Mesendoderm (in vitro differentiated cells): ENCODE results near the gene ZNF3.

Source experiments
- DNase-seq: peaks from one replicate; pipeline ENCODE4 v3.0.0; 2013
- H2AK5ac ChIP-seq: 2 replicates; pipeline ENCODE4 v1.6.1; 2013; ENCODE audit warnings: low read length, inconsistent platforms
- H2BK120ac ChIP-seq: 2 replicates; pipeline ENCODE4 v1.6.1; 2013; ENCODE audit warnings: low read depth, mild to moderate bottlenecking, low read length, moderate library complexity, mixed read lengths
- H2BK15ac ChIP-seq: replicated peaks from 2 replicates; pipeline ENCODE4 v1.6.1; 2013; ENCODE audit warnings: low read depth, mild to moderate bottlenecking, moderate library complexity
- H2BK5ac ChIP-seq: 2 replicates; pipeline ENCODE4 v1.6.1; 2013; ENCODE audit warnings: low read length, inconsistent platforms
- H3K18ac ChIP-seq: 2 replicates; pipeline ENCODE4 v1.6.1; 2013; ENCODE audit warnings: mild to moderate bottlenecking, low read length, mixed read lengths
- H3K23ac ChIP-seq: one replicate; pipeline ENCODE4 v1.6.1; 2013; ENCODE audit warnings: low read length
- H3K27ac ChIP-seq: 2 replicates; pipeline ENCODE4 v1.5.1; 2013; ENCODE audit warnings: low read depth, mild to moderate bottlenecking, inconsistent platforms, low read length, moderate library complexity
- H3K27me3 ChIP-seq: 2 replicates; pipeline ENCODE4 v1.6.1; 2013; ENCODE audit warnings: low read length, control low read depth, mild to moderate bottlenecking, inconsistent platforms; ENCODE audit not compliant: insufficient read depth, poor library complexity
- H3K36me3 ChIP-seq: 2 replicates; pipeline ENCODE4 v1.6.1; 2013; ENCODE audit warnings: low read length, inconsistent platforms; ENCODE audit not compliant: control insufficient read depth, insufficient read depth
- H3K4ac ChIP-seq: one replicate; pipeline ENCODE4 v1.6.1; 2013; ENCODE audit warnings: low read depth, mild to moderate bottlenecking, low read length, moderate library complexity
- H3K4me1 ChIP-seq: 2 replicates; pipeline ENCODE4 v1.6.1; 2013; ENCODE audit warnings: low read depth, low read length, inconsistent platforms; ENCODE audit not compliant: control insufficient read depth
- H3K4me2 ChIP-seq: 2 replicates; pipeline ENCODE4 v1.6.1; 2013; ENCODE audit warnings: low read length
- H3K4me3 ChIP-seq: 2 replicates; pipeline ENCODE4 v1.5.1; 2013; ENCODE audit warnings: mild to moderate bottlenecking, low read length
- H3K56ac ChIP-seq: one replicate; pipeline ENCODE4 v1.6.1; 2013; ENCODE audit warnings: low read length
- H3K79me1 ChIP-seq: 2 replicates; pipeline ENCODE4 v1.6.1; 2013; ENCODE audit warnings: low read length, inconsistent platforms
- H3K79me2 ChIP-seq: 2 replicates; pipeline ENCODE4 v1.6.1; 2013; ENCODE audit warnings: mild to moderate bottlenecking, low read length; ENCODE audit not compliant: control insufficient read depth, insufficient read depth
- H3K9ac ChIP-seq: 2 replicates; pipeline ENCODE4 v1.6.1; 2013; ENCODE audit warnings: low read length, inconsistent platforms
- H4K5ac ChIP-seq: one replicate; pipeline ENCODE4 v1.6.1; 2013; ENCODE audit warnings: low read length
- H4K8ac ChIP-seq: one replicate; pipeline ENCODE4 v1.6.1; 2013; ENCODE audit warnings: low read depth, mild to moderate bottlenecking, control low read depth, low read length, moderate library complexity
- WGBS: extraction: QIAGEN DNeasy Blood & Tissue Kit; methylation state at CpG from one replicate; pipeline ENCODE4 v1.1.7; 2013; ENCODE audit warnings: low lambda C conversion rate, missing lambda C conversion rate; ENCODE audit not compliant: insufficient coverage; ENCODE audit errors: extremely low coverage; 5-methylcytosine and 5-hydroxymethylcytosine counted together

ZNF3 gene

DNA sequence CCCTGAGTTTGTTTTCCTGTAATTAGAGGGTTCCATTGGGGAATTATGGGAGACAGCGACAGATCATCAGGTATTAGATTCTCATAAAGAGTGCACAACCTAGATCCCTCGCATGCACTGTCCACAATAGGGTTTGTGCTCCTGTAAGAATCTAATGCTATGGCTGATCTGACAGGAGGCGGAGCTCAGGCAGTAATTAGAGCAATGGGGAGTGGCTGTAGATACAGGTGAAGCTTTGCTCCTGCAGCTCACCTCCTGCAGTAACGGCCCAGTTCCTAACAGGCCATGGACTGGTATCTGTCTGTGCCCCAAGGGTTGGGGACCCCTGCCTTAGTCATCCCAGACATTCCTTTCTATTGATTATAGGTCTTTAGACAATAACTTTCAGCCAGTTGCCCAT is 32.8 kb downstream of the ZNF3 start:
- no CpG with 5 or more reads among the region's 4 CpGs for WGBS
- no peak overlapping the region for H3K4me2 ChIP-seq
- no peak overlapping the region for H2BK5ac ChIP-seq
- H3K56ac ChIP-seq, result no peak overlapping the region
- H3K23ac ChIP-seq, result no peak overlapping the region
- no peaks in the 10 kb centered on the region for H3K4me1 ChIP-seq
- H2BK15ac ChIP-seq, result no peak overlapping the region
- H3K27me3 ChIP-seq, result no peaks in the 10 kb centered on the region
- H3K4ac ChIP-seq, result no peak overlapping the region
- no peak overlapping the region for H3K27ac ChIP-seq
- no peak overlapping the region for H3K9ac ChIP-seq
- no peak overlapping the region for H4K8ac ChIP-seq
- no peaks in the 10 kb centered on the region for H3K36me3 ChIP-seq
- no peak overlapping the region for H2BK120ac ChIP-seq
- H4K5ac ChIP-seq, result no peak overlapping the region
- H2AK5ac ChIP-seq, result no peak overlapping the region
- no peak for DNase-seq
- H3K4me3 ChIP-seq, result no peak overlapping the region
- H3K18ac ChIP-seq, result no peak overlapping the region
- H3K79me2 ChIP-seq, result peaks cover 6% of the 10 kb centered on the region
- peaks cover 4% of the 10 kb centered on the region for H3K79me1 ChIP-seq

DNA sequence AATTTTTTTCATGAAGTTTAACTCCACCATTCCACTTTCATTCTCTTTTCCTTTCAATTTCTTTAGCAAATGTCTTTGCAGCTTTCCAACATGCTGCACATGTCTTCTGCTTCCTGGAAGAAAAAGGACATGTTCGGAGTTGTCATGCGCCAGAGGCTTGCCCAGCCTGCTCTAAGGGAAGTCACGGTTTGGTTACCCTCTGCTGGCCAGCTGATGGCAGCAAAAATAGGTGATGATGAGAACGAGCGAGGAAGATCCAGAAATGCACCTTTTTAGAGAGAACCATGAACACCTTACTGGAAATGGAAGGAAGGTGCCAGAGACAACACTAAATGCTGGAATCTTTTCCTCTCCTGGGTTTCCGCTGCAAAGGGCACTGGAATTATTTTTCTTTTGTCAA is 36.8 kb downstream of the ZNF3 start:
- Histone ChIP-seq H3K23ac (no peak overlapping the region), H3K9ac (no peak overlapping the region), H3K79me2 (no peaks in the 10 kb centered on the region), H2BK15ac (no peak overlapping the region), H3K79me1 (no peaks in the 10 kb centered on the region), H3K18ac (no peak overlapping the region), H3K4me1 (no peaks in the 10 kb centered on the region), H2BK5ac (no peak overlapping the region), H2BK120ac (no peak overlapping the region), H2AK5ac (no peak overlapping the region), H3K4me3 (no peak overlapping the region), H3K4me2 (no peak overlapping the region), H3K36me3 (no peaks in the 10 kb centered on the region), H3K4ac (no peak overlapping the region), H3K27ac (no peak overlapping the region), H3K27me3 (no peaks in the 10 kb centered on the region), H4K8ac (no peak overlapping the region), H4K5ac (no peak overlapping the region), H3K56ac (no peak overlapping the region)
- no CpG with 5 or more reads among the region's 6 CpGs for WGBS
- no peak for DNase-seq

DNA sequence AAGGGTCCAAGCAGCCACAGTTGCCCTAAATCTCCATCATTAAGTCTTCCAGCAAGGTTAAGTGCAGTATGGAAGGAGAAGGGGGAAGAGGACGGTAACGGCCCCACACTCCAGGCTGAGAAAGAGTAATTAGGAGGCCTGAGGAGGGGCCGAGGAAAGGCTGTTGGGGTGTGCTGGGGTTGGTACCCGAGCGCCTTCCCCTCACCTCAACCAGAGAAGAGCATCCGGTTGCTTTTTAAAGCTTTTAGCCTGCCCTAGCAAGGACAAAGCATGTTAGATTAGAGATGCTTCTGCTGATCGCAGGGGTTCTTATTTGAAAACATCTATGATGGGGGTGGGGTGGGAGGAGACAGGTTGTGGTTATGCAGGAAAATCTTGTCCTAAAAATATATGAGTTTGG is 40.9 kb downstream of the ZNF3 start:
- Histone ChIP-seq H4K5ac (no peak overlapping the region), H3K79me1 (no peaks in the 10 kb centered on the region), H2BK120ac (no peak overlapping the region), H3K4me3 (no peak overlapping the region), H2AK5ac (no peak overlapping the region), H3K27ac (no peak overlapping the region), H3K56ac (no peak overlapping the region), H4K8ac (no peak overlapping the region), H3K27me3 (no peaks in the 10 kb centered on the region), H3K18ac (no peak overlapping the region), H2BK5ac (no peak overlapping the region), H3K4me2 (no peak overlapping the region), H3K9ac (no peak overlapping the region), H3K4ac (no peak overlapping the region), H3K4me1 (no peaks in the 10 kb centered on the region), H3K23ac (no peak overlapping the region), H2BK15ac (no peak overlapping the region), H3K79me2 (no peaks in the 10 kb centered on the region), H3K36me3 (no peaks in the 10 kb centered on the region)
- no peak for DNase-seq
- no CpG with 5 or more reads among the region's 7 CpGs for WGBS

DNA sequence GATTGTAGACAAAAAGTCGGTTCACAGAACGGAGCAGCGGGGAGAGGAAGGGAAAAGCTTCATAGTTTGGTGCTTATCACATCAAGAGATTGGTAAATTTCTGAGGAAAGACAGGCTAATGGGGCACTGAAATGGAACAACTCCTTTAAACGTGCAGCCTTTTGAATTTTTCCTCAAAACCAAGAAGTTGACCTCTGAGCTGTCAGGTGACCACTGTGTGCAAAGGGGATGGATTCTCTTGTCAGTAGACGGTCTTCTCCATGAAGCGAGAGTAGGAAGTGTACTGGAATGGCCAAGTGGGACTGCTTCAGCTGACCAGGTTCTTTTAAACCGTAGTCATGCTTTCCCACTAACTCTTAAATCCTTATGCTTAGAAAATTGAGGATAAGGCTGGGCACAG is 43.2 kb downstream of the ZNF3 start:
- no CpG with 5 or more reads among the region's 7 CpGs for WGBS
- DNase-seq, result no peak
- no peak overlapping the region for H4K8ac ChIP-seq
- no peak overlapping the region for H3K4me2 ChIP-seq
- H3K27ac ChIP-seq, result no peak overlapping the region
- no peak overlapping the region for H2BK15ac ChIP-seq
- no peak overlapping the region for H4K5ac ChIP-seq
- no peaks in the 10 kb centered on the region for H3K4me1 ChIP-seq
- H3K27me3 ChIP-seq, result no peaks in the 10 kb centered on the region
- H3K23ac ChIP-seq, result no peak overlapping the region
- no peaks in the 10 kb centered on the region for H3K79me2 ChIP-seq
- no peak overlapping the region for H2BK5ac ChIP-seq
- no peak overlapping the region for H3K56ac ChIP-seq
- H3K4me3 ChIP-seq, result no peak overlapping the region
- H3K18ac ChIP-seq, result no peak overlapping the region
- no peak overlapping the region for H3K4ac ChIP-seq
- no peak overlapping the region for H2BK120ac ChIP-seq
- H3K36me3 ChIP-seq, result peaks cover 2% of the 10 kb centered on the region
- H3K9ac ChIP-seq, result no peak overlapping the region
- H2AK5ac ChIP-seq, result no peak overlapping the region
- no peaks in the 10 kb centered on the region for H3K79me1 ChIP-seq

DNA sequence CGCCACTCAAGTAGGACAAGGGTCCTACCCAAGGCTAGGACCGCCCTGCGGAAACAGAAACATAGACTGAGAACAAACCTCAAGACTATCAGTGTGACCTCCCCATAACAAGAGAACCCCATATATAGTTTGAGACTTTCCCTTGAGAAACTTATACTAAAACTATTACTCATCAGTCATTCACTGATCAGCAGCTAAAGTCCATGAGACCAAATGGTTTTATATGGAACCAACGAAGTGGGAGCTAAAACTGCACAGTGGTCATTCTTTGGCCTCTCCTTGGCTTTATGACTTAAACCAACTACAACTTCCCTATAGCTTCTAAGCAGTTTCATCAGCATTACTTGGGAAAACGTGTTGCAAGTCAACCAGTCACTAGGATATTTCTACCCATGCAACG is 45.6 kb downstream of the ZNF3 start:
- Histone ChIP-seq H3K79me2 (no peaks in the 10 kb centered on the region), H2BK5ac (no peak overlapping the region), H3K23ac (no peak overlapping the region), H3K18ac (no peak overlapping the region), H3K4me1 (no peaks in the 10 kb centered on the region), H2AK5ac (no peak overlapping the region), H2BK120ac (no peak overlapping the region), H3K4me2 (no peak overlapping the region), H3K79me1 (no peaks in the 10 kb centered on the region), H4K8ac (no peak overlapping the region), H3K4me3 (no peak overlapping the region), H2BK15ac (no peak overlapping the region), H3K36me3 (peaks cover 3% of the 10 kb centered on the region), H3K27ac (no peak overlapping the region), H3K9ac (no peak overlapping the region), H3K27me3 (no peaks in the 10 kb centered on the region), H3K4ac (no peak overlapping the region), H4K5ac (no peak overlapping the region), H3K56ac (no peak overlapping the region)
- no peak for DNase-seq
- no CpG with 5 or more reads among the region's 6 CpGs for WGBS

DNA sequence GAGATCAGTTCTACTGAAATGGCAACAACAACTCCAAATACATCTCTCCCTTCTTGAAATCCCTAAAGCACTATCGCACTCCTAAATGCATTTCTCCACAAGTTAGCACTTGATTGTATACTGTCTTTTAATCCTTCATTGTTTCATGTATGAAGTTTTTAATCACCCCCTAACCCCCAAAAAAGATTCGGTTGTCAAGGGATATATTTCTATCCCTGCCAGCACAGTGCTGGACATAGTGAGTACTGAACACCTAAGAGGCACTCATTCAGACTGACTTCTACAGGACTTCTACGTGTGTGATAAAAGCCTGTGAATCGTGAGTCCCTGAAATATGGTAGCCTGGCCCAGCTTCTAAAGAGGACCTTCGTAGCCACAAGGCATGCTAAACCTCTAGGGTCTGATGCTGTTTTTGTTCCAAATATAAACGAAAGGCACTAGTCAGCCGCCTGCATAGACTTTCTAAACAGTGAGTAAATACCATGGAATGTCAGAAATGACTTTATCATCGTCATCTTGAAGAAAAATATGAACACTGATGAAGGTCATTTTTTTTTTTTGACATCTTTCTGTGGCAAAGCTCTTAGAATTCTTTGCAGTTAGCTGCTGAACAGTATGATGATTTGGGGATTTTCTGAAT is 46.5 kb downstream of the ZNF3 start:
- Histone ChIP-seq H3K79me2 (no peaks in the 10 kb centered on the region), H3K79me1 (no peaks in the 10 kb centered on the region), H3K4me1 (no peaks in the 10 kb centered on the region), H3K18ac (no peak overlapping the region), H4K5ac (no peak overlapping the region), H3K27ac (no peak overlapping the region), H4K8ac (no peak overlapping the region), H3K36me3 (peaks cover 7% of the 10 kb centered on the region), H3K4ac (no peak overlapping the region), H2BK15ac (no peak overlapping the region), H2AK5ac (no peak overlapping the region), H2BK120ac (no peak overlapping the region), H2BK5ac (no peak overlapping the region), H3K27me3 (no peaks in the 10 kb centered on the region), H3K4me3 (no peak overlapping the region), H3K56ac (no peak overlapping the region), H3K9ac (no peak overlapping the region), H3K23ac (no peak overlapping the region), H3K4me2 (no peak overlapping the region)
- no peak for DNase-seq
- no CpG with 5 or more reads among the region's 8 CpGs for WGBS
